ENCODE results near the gene UBE2B.

GRCh38 chr5:134394932-134395331, 23.6 kb downstream of the UBE2B start:
- TF ChIP-seq FOSL1 (IDR thresholded peaks at IDR 0.05; ENCODE audit: low read depth) (no peak), ZNF274 (IDR thresholded peaks at IDR 0.05; ENCODE audit: low read depth, low read length) (no peak), CTCF (IDR thresholded peaks at IDR 0.05 in 2 of 3, conservative IDR thresholded peaks at IDR 0.05 in 1 of 3; ENCODE audit: borderline replicate concordance in 1 of 3, insufficient read depth in 1 of 3, low read depth in 2 of 3, low read length in 2 of 3) (no peak), POLR2AphosphoS5 (IDR thresholded peaks at IDR 0.05; ENCODE audit: low read depth, low read length) (no peak), POLR2A (IDR thresholded peaks at IDR 0.05; ENCODE audit: borderline replicate concordance, extremely low read depth, insufficient read depth, insufficient read length) (no peak), ATF3 (IDR thresholded peaks at IDR 0.05) (no peak), YY1 (IDR thresholded peaks at IDR 0.05; ENCODE audit: extremely low read depth, insufficient replicate concordance, low read depth, low read length) (no peak)
